Ascending aorta (tissue), 2 donors: Measurements from ENCODE around the gene DMXL1. TPM values are rescaled to one million over a fixed set of nuclear protein-coding genes. Genes with fewer than 3 reads are reported as not detected.
"Not testable (repeated sequence)": the region's sequence is repeated elsewhere in the genome, so short reads cannot be mapped to it uniquely, and the experiment has no call there.

ENCODE experiments used
- DNase-seq, 2 donors: peaks; one replicate each; pipeline ENCODE4 v3.0.0-alpha.2; 2019; ENCODE audit warnings: low spot score in 2 of 2
- H3K27ac ChIP-seq, 2 donors: fragments of 200-600 bp; sonication (generic); one replicate each; pipeline ENCODE4 v1.5.1; 2016 to 2017; ENCODE audit warnings: mild to moderate bottlenecking in 1 of 2
- H3K27me3 ChIP-seq: fragments of 200-600 bp; sonication (generic); one replicate; pipeline ENCODE4 v1.5.1; 2017
- H3K36me3 ChIP-seq, 2 donors: fragments of 200-600 bp; sonication (generic); one replicate each; pipeline ENCODE4 v1.5.1; 2016
- H3K4me1 ChIP-seq, 2 donors: fragments of 200-600 bp; sonication (generic); one replicate each; pipeline ENCODE4 v1.5.1; 2016 to 2017; ENCODE audit warnings: mild to moderate bottlenecking in 1 of 2
- H3K4me3 ChIP-seq, 2 donors: fragments of 200-600 bp; sonication (generic); one replicate each; pipeline ENCODE4 v1.5.1; 2016 to 2017; ENCODE audit warnings: mild to moderate bottlenecking in 1 of 2
- H3K9me3 ChIP-seq, 2 donors: fragments of 200-600 bp; sonication (generic); one replicate each; pipeline ENCODE4 v1.5.1; 2016
- CTCF ChIP-seq, 3 experiments: fragments of 200-600 bp in 2 of 3; fragments of 450-650 bp in 1 of 3; sonication (generic) in 2 of 3; IDR thresholded peaks; one replicate each; pipeline ENCODE4 v1.5.1; 2016 to 2019; ENCODE audit warnings: antibody characterized with exemption in 3 of 3, mild to moderate bottlenecking in 1 of 3, moderate library complexity in 1 of 3
- intact Hi-C: fragments of 100-400 bp; cut with DNase I; formaldehyde crosslinking; loops from one replicate; pipeline ENCODE4 v1.15.1; 2023
- total RNA-seq: library from RNA; depleted of rRNA; stranded (reverse); fragments of >200 nt; gene quantifications from one replicate; pipeline ENCODE4 v1.1.0, GENCODE V29; 2016

The DMXL1 gene
- total RNA-seq, 1 donor from 2014 or later, result 136 TPM

- TF ChIP-seq CTCF (IDR thresholded peaks at IDR 0.05), result no peak
- no peaks in the 10 kb centered on the region for H3K9me3 ChIP-seq
- intact Hi-C loops, result loop anchor here (1.0 to 5.0 kb wide), 5 partner anchors 83 to 381 kb away; partner anchors contain the start of genes DTWD2 and HSD17B4
- H3K4me3 ChIP-seq, result peak overlapping the region; percentile 69 to 97
- H3K36me3 ChIP-seq, result no peaks in the 10 kb centered on the region
- peak overlapping the region; percentile 96 to 99 for H3K27ac ChIP-seq
- H3K4me1 ChIP-seq, result peaks cover 0 to 26% of the 10 kb centered on the region in 2 donors
- H3K27me3 ChIP-seq, result no peaks in the 10 kb centered on the region
- DNase-seq, result no peak
These were observed 691 bp downstream of the DMXL1 start for GRCh38 chr5:119071561-119071995.

GRCh38 chr5:119072496-119072895 lies 1.6 kb downstream of the DMXL1 start:
- Histone ChIP-seq H3K27ac (no peak overlapping the region), H3K4me3 (peak overlapping the region; percentile 69 to 97), H3K4me1 (peaks cover 0 to 26% of the 10 kb centered on the region in 2 donors), H3K36me3 (no peaks in the 10 kb centered on the region), H3K9me3 (no peaks in the 10 kb centered on the region), H3K27me3 (no peaks in the 10 kb centered on the region)
- intact Hi-C loops, result loop anchor here (5.0 kb wide), 1 partner anchor 340 kb away; no protein-coding TSS in a partner anchor
- TF ChIP-seq CTCF (IDR thresholded peaks at IDR 0.05), result no peak
- DNase-seq, result no peak

- H3K27me3 ChIP-seq, H3K36me3 ChIP-seq, H3K4me3 ChIP-seq, DNase-seq, H3K9me3 ChIP-seq, H3K27ac ChIP-seq: not testable (repeated sequence)
- H3K4me1 ChIP-seq, result peaks cover 2 to 31% of the 10 kb centered on the region in 2 donors
- intact Hi-C loops, result loop anchor here (5.0 kb wide), 1 partner anchor 338 kb away; no protein-coding TSS in a partner anchor
These were observed 3.0 kb downstream of the DMXL1 start for GRCh38 chr5:119073746-119074337.

- H3K9me3 ChIP-seq, result no peaks in the 10 kb centered on the region
- TF ChIP-seq CTCF (IDR thresholded peaks at IDR 0.05), result no peak
- H3K27me3 ChIP-seq, result no peaks in the 10 kb centered on the region
- intact Hi-C loops, result loop anchor here (5.0 kb wide), 1 partner anchor 338 kb away; no protein-coding TSS in a partner anchor
- no peaks in the 10 kb centered on the region for H3K36me3 ChIP-seq
- H3K27ac ChIP-seq, result no peak overlapping the region
- peaks cover 2 to 34% of the 10 kb centered on the region in 2 donors for H3K4me1 ChIP-seq
- no peak for DNase-seq
- no peak overlapping the region for H3K4me3 ChIP-seq
These were observed 3.5 kb downstream of the DMXL1 start for GRCh38 chr5:119074419-119074818.

- H3K27me3 ChIP-seq, DNase-seq, H3K27ac ChIP-seq, H3K4me3 ChIP-seq, H3K36me3 ChIP-seq, H3K9me3 ChIP-seq, intact Hi-C loops: not testable (repeated sequence)
- H3K4me1 ChIP-seq, result peaks cover 2 to 28% of the 10 kb centered on the region in 2 donors
These were observed 4.4 kb downstream of the DMXL1 start for GRCh38 chr5:119075269-119075668.

GRCh38 chr5:119076080-119076479 lies 5.2 kb downstream of the DMXL1 start:
- H3K27me3 ChIP-seq, result no peaks in the 10 kb centered on the region
- H3K4me3 ChIP-seq, result no peak overlapping the region
- no peak for DNase-seq
- no peak overlapping the region for H3K27ac ChIP-seq
- H3K4me1 ChIP-seq, result peaks cover 2 to 28% of the 10 kb centered on the region in 2 donors
- no peaks in the 10 kb centered on the region for H3K9me3 ChIP-seq
- TF ChIP-seq CTCF (IDR thresholded peaks at IDR 0.05), result no peak
- no peaks in the 10 kb centered on the region for H3K36me3 ChIP-seq
- intact Hi-C loops, result no loop called here
